HG03469 (cell line): ENCODE measurements around the gene STKLD1.

ENCODE experiments used
- ATAC-seq: cut with Tn5 transposase; IDR thresholded peaks from one replicate; pipeline ENCODE4 v1.9.1; 2021; ENCODE audit warnings: mild to moderate bottlenecking, moderate library complexity, moderate number of reproducible peaks; ENCODE audit not compliant: unreplicated experiment

The STKLD1 gene

DNA sequence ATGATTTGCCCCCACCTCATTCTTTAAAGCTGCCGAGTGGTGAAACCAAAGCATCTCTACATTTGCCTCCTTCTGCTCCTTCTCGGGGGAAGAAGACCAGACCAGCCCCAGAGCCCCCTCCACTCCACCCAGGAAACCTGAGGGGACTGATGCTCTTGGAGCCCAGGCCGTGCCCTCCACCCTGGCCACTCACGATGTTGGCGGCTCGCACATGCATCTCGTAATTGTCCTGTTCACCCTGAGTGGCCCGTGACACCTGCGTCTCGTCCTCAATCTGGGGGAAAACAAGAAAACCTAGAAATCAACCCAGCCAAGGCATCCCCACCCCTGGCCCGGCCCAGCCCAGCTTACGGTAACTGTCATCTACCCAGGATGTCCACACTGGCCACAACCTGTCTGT is 31.2 kb upstream of the STKLD1 start:
- no peak for ATAC-seq

DNA sequence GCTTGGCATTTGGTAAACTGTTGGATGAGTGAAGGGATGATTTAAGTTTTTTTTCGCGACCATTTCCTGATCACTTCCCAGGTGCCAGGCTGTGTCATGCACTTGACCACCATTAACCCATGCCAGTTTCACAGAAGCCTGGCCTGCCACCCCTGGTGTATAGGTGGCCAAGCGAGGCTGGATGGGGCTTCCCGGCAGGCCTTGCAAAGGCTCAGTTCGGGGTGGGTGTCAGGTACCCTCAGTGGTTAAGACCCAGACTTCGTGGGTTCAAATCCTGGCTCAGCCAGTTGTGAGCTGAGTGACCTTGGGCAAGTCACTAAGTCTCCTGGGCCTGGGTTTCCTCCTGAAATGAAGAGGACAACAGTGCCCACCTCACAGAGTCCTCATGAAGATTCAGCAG is 30.6 kb upstream of the STKLD1 start:
- no peak for ATAC-seq

DNA sequence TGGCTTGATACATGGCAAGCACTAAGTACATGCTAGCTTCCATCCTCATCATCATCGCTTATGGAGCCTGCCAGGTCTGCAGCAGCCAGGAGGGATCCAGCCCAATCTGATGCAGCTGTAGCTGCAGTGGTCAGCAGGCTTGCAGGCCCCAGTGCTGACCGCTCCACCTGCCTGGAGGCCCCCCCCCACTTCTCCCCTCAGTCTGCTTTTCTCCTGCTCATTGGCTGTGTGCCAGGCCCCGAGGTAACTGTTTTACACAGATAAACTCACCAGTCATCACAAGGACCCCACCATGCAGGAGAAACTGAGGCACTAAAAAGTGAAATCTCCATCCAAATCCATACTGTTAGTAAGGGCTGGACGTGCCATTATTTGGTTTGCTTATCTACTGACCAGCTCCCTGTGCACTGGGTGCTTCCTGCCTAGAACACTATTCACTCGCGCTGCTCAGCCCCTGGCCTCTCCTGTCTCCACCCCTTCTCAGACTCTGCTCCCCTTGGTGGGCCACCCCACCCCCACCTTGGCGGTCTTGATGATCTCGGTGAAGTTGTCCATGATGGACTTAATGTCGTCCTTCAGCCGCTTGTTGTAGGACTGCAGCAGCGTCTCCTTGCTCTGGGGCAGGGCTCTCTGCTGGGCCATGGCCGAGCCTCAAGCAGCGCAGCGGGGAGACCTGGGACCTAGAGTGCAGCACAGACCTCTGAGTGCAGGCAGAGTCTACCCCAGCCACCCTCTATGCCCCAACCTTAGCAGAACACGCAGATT is 30.0 kb upstream of the STKLD1 start:
- no peak for ATAC-seq

DNA sequence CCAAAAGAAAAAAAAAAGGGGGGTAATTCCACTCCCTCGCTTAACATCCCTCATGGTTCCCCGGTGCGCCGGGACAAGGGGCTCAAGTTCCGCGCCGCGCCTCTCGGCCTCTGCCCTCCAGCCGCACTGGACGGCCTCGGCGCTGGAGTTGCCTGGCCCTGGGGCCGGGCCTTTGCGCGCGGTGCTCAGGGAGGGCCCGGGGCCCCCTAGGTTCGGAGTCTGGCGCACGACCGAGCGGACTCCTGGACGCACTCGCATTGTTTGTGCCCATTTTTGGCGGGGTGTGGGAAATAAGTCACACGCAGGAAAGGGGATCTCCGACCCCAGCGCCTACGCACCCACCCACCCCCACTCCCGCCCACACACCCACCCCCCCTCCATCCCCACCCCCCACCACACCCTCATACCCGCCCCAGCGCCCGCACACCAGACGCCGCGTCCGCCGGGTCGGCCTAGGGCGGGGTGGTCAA is 28.6 kb upstream of the STKLD1 start:
- peak; percentile 21 for ATAC-seq

DNA sequence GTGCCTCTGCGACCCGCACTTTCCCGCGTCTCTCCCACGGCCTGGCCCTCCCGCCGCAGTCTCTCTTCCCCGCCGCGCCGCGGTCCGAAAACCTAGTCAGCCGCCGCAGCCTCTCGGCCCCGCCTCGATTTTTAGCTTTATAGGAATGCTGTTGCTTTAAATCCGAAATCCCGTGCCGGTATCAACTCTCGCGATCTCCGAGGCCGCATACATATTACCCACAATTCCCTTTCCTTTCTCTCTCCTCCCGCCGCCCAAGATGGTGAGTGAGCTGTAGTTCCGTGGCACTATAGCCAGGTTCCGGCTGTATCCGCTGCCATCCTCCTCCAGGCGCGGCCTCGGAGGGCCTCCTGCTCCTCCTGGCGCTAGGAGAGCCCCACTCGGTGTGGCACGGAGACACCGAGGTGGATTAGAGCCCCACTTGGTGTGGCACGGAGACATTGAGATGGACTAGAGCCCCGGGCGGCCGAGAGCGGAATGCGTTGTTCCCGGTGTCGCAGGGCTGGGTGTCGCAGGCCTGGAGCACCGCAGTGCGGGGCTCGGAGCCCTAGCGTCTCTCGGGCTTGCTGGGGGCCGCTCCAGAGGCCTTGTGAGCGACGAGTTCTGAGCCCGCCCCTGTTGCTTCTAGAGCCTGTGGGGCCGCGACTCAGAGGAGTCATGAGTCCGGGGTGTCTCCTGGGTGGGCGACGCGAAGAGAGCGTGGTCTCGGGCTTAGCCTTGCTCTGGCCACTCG is 28.0 kb upstream of the STKLD1 start, which contains the start of the genes MED22 and RPL7A:
MED22 (minus strand) TSS at position 147 of the 733 bp plus-strand sequence. CDS start 1,469 bp downstream, outside the sequence.
RPL7A (plus strand) TSS at position 234 of the 733 bp plus-strand sequence; CDS start at position 260, 26 bp downstream.
- ATAC-seq = peak; percentile 53

DNA sequence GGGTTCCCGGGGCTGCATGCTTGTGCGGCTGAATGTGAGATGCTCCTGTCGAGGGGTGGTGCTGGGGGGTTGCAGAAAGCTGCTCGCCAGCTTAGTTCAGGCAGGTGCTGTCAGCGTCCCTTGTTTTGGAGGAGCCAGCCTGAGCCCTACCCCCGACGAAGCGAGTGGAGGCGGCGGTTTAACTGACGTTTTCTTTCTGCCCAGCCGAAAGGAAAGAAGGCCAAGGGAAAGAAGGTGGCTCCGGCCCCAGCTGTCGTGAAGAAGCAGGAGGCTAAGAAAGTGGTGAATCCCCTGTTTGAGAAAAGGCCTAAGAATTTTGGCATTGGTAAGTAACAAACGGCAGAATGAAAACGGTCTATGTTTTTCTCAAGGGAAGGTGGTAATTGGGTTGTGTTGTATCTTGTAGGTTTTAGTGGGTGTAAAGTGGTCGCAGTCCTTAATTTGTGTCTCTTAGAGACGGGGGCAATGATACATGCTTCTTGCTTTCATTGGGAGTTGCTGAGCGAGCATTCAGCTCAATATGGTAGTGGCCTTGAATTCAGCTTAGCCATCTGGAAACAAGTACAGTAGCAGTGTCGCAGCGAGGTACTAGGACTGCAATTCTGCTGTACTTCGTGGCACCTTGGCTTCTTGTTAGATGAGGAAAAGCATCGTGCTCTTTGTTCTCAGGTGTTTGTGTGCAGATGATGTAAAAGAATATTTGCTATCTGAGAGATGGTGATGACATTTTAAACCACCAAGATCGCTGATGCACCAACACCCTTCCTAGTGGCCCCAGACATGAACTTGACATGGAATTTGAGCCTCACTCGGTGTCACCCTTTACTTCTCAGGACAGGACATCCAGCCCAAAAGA is 27.2 kb upstream of the STKLD1 start:
- ATAC-seq = no peak

DNA sequence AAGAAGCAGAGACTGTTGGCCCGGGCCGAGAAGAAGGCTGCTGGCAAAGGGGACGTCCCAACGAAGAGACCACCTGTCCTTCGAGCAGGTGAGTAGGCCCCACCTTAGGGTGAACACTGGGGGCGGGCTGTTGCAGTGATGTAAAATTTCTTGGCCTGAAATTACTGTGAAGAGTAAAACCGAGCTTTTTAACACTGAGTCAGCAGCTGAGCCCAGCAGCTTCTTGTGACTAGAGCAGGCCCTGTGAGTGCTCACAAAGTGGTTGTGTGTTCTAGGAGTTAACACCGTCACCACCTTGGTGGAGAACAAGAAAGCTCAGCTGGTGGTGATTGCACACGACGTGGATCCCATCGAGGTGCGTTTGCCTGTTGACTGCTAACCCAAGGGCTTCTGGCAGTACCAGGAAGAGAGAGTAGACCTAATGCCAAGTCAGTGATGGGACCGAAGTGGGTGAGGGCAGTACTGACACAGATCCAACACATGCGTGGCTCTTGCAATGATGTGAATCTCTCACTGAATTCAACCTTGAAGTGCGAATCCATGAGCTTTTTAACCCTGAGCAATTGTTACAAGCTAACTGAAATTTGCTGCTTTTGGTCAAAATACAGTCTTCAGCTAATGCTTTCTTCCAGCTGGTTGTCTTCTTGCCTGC is 26.1 kb upstream of the STKLD1 start:
- no peak for ATAC-seq

DNA sequence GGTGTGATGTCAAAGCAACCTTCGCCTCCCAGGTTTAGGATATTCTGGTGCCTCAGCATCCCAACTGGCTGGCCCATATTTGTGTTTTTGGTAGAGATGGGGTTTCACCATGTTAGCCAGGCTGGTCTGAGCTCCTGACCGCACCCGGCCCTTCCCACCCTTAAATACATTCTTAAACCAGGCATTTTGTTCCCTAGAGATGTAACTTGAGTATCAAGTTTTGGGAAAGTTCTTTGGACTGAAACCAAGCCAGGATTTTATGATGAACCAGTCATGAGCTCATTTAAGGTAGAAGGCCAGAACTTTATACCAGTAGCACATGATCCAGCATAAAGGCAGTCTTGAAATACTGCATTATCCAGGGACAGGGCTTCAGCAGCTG is 24.6 kb upstream of the STKLD1 start:
- no peak for ATAC-seq

DNA sequence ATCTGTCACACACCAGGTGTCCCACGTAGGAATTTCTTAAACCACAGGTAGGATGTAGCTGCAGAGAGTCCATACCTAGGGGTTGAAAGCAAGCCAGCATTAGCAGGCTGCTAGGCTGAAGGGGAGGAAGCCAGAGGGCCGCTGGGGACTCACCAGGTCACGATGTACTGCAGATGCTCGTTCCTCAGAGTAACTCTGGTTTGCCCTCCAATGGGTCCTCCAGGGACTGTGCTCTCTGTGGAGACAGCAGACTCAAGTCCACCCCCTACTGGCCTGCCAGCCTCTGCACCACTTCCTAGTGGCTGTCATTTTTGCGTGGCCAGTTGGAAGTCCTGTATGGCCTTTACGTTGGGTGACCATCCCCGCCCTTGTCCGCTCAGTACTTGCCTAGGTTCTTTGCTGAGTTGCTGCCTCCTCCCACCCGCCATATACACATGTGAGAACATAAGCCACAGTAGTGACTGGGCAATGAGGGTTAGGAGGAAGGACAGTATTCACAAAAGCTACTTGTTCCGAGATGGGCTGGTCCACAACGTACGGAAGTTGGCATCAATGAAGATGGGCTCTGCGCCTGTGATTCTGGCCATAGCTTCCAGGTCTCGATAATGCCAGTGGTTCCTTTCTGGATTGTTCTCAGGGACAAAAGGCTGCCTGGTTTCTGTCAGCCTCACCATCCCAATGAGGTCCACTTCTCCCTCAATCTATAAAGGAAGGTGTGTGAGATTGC is 24.1 kb upstream of the STKLD1 start:
- ATAC-seq = no peak

DNA sequence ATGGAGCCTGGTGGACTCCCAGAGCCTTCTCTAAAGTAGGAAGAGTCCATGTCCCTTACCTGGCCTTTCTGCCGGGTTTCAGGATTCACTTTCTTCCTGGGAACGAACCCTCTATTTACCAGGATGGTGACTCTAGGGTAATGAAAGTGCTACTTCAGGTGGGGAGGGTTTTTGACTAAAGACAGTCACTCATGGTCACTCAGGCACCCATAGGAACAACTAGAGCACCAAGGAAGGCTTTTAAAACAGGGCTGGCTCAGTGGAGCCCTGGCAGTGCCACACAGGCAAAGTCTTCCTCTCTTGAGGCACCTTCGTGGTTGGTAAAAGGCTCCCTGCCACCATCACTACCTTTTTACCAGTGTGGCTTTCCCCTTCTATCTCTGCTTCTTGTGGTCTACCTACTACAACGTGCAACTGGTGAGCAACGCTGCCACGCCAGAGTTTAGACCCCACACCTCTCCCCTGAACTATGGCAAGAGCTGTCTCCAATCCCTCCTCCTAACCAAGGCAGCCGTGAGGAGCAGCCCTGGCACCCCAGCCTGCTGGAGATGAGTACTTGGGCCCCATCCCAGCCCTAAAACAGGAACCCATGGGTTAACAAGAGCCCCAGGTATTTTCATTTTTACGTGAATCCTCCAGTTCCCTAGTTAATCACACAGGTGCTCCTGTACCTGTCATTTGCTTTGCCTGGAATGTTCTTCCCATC is 23.4 kb upstream of the STKLD1 start:
- ATAC-seq = no peak

DNA sequence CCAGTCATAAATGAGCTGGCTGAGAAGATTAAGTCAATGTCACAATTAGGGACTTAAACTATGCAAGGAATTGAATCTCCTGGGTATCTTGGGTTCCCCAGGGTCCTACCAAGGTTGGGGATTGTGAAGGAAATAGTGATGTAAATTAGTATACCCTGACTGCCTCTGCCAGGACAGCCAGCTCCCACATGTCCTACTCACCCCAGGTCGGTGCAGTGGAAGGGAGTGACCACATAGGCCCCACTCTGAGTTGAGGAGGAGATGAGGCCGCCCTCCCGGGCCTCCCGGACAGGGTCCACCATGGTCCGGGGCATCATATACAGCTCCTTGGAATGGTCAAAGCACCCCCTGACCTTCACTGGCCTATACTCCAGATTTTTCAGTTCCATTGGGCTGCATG is 22.6 kb upstream of the STKLD1 start:
- ATAC-seq = no peak

DNA sequence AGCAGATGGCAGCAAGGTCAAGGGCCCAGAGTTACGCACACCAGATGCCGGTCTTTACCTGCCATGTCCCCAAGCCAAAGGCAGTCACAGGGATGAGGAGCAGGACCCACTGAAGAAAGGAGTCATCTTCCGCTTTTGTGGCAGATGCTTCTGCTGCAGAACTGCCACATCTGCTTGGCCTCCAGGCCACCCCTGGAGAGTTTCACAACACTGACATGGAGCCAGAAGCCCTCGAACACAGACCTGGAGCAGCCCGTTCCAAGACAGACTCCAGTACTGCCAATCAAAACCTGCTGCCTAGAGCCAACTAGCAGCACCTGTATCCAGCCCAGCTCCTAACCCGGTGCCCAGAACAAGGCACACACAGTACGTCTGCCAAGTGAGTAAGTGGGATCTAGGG is 21.4 kb upstream of the STKLD1 start:
- no peak for ATAC-seq

DNA sequence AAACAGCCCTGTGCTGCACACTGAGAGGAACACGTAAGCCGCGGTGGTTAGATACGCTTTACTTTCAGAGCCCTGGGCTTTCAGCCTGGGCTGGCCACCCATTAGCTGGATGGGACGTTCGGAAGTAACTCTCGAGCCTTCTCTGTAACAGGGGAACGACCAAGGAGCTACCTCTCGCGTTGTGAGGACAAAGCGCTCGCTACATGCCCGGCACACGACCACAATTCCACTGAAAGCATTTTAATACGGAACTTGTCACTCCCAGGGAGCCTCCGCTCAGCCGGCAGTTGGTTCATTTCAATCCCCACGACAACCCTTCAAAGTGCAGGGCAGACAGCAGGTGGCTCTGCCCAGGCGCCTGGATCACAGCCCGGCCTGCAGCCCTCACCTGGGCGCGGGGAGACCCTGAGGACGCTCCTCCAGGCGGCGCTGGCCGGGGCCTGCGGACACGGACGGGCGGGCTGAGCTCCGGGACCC is 20.2 kb upstream of the STKLD1 start:
- no peak for ATAC-seq

DNA sequence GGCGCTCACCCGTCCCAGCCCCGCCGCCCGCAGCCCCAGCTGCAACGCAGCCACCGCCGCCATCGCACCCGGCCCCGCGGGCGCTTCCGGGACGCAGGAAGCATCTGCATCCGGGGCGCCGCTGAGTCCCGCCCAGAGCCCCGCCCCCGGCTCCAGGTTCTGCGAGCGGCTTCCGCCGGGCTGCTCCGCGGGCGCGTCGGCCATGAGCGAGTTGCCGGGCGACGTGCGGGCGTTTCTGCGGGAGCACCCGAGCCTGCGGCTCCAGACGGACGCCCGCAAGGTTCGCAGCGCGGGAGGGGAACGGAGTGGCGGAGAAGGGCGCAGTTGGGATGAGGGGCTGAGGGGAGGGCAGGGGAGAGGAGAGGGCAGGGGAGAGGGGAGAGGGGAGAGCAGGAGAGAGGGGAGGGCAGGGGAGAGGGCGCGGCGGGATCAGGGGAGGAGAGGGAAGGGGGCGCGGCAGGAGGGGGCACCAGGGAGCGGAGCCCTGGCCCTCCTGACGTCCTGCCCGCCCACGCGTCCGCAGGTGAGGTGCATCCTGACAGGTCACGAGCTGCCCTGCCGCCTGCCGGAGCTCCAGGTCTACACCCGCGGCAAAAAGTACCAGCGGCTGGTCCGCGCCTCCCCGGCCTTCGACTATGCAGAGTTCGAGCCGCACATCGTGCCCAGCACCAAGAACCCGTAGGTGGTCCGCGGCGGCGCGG is 19.6 kb upstream of the STKLD1 start, which contains the start of the genes SURF1 and SURF2:
SURF1 (minus strand) TSS at position 97 of the 701 bp plus-strand sequence; CDS start at position 63, 34 bp downstream.
SURF2 (plus strand) TSS at position 160 of the 701 bp plus-strand sequence; CDS start at position 203, 43 bp downstream.
- no peak for ATAC-seq

DNA sequence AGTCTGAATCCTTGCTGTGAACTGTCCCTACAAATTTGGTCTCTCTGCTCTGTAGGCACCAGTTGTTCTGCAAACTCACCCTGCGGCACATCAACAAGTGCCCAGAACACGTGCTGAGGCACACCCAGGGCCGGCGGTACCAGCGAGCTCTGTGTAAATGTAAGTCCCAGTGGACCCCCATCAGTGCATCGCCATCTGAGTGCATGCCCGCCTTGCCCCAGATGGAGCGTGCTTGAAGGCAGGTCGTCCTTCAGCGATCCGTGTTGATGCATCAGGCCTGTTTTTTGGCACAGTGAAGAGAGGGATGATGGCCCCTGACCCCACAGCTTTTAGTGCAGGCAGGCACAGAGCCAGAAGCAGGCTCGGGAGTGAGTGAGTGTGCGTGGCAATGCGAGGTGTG is 18.5 kb upstream of the STKLD1 start:
- ATAC-seq = no peak

DNA sequence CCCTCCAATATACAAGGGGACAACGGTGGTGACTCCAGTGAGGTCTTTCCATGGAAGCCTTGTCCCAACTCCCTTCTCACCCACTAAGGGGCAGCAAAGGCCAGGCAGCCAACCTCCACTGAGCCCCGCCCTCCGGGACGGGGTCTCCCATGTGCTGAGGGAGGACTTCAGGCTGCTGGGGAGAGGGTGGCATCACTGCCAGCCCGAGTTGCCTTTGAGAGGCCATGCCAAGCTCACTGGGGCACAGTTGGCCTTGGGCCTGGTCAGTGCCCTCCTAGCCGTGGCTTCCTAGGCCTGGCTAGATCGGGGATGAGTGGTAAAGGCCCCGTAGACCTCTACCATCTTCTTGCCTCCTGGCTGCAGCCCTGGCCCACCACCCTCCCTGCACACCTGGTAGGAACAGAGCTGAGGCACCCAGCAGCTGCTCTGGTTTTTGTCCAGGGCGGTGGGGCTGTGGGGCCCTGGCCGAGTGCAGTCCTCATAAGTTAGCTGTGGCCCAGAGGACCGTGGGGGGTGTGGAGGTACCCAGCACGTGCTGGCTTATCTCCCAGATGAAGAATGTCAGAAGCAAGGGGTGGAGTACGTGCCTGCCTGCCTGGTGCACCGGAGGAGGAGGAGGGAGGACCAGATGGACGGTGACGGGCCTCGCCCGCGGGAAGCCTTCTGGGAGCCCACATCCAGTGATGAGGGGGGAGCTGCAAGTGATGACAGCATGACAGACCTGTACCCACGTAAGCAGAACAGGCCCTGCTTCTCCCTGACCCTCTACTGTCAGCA is 16.6 kb upstream of the STKLD1 start:
- no peak for ATAC-seq
